GM12892 (cell line): Measurements from ENCODE around the gene KLHDC10.

Experiments
- DNase-seq: peaks from one replicate; pipeline ENCODE4 v3.0.0; 2011; ENCODE audit not compliant: insufficient read length
- FAIRE-seq: peaks from 2 replicates; lab custom pipeline; 2011; peaks lifted over from hg19 to GRCh38; lab: Jason Lieb, UNC
- POLR2A ChIP-seq: IDR thresholded peaks from 2 replicates; pipeline ENCODE4 v1.6.1; 2011; ENCODE audit warnings: low read depth, low read length, control low read depth
- POLR2AphosphoS5 ChIP-seq: IDR thresholded peaks from 2 replicates; pipeline ENCODE4 v1.6.1; 2011; ENCODE audit warnings: low read depth, low read length, control low read depth
- TAF1 ChIP-seq: IDR thresholded peaks from 2 replicates; pipeline ENCODE4 v1.6.1; 2011; ENCODE audit warnings: low read depth, mild to moderate bottlenecking, control low read depth, low read length, borderline replicate concordance

The KLHDC10 gene

GRCh38 chr7:130148561-130148960, 78.2 kb downstream of the KLHDC10 start:
- DNase-seq (no peak), FAIRE-seq (no peak)
- TF ChIP-seq POLR2A (no peak), TAF1 (no peak), POLR2AphosphoS5 (no peak)

GRCh38 chr7:130149281-130150139, 79.2 kb downstream of the KLHDC10 start:
- no peak for TF ChIP-seq POLR2AphosphoS5
- no peak for TF ChIP-seq TAF1
- TF ChIP-seq POLR2A, result no peak
- peak; percentile 67 for FAIRE-seq
- DNase-seq, result no peak

- peak; percentile 27 for FAIRE-seq
- TF ChIP-seq TAF1 (no peak), POLR2AphosphoS5 (no peak), POLR2A (no peak)
- DNase-seq, result no peak
Measured at GRCh38 chr7:130150587-130150986, 80.3 kb downstream of the KLHDC10 start.

- TF ChIP-seq POLR2A (no peak), TAF1 (no peak), POLR2AphosphoS5 (no peak)
- FAIRE-seq (peak; percentile 92), DNase-seq (no peak)
Measured at GRCh38 chr7:130151591-130152492, 81.5 kb downstream of the KLHDC10 start.

- no peak for DNase-seq
- peak; percentile 89 for FAIRE-seq
- TF ChIP-seq POLR2A (no peak), POLR2AphosphoS5 (no peak), TAF1 (no peak)
Measured at GRCh38 chr7:130152493-130153210, 82.3 kb downstream of the KLHDC10 start.

GRCh38 chr7:130153211-130153908, 83.0 kb downstream of the KLHDC10 start:
- DNase-seq (no peak), FAIRE-seq (no peak)
- TF ChIP-seq POLR2A (no peak), TAF1 (no peak), POLR2AphosphoS5 (no peak)

GRCh38 chr7:130154131-130154500, 83.8 kb downstream of the KLHDC10 start:
- FAIRE-seq (no peak), DNase-seq (no peak)
- TF ChIP-seq TAF1, result no peak
- TF ChIP-seq POLR2AphosphoS5, result no peak
- no peak for TF ChIP-seq POLR2A

- DNase-seq (no peak), FAIRE-seq (no peak)
- TF ChIP-seq POLR2AphosphoS5, result no peak
- TF ChIP-seq TAF1, result no peak
- TF ChIP-seq POLR2A, result no peak
Measured at GRCh38 chr7:130154501-130155317, 84.4 kb downstream of the KLHDC10 start.

GRCh38 chr7:130156140-130156539, 85.8 kb downstream of the KLHDC10 start:
- no peak for FAIRE-seq
- DNase-seq, result no peak
- no peak for TF ChIP-seq POLR2A
- no peak for TF ChIP-seq POLR2AphosphoS5
- TF ChIP-seq TAF1, result no peak

- no peak for FAIRE-seq
- DNase-seq, result no peak
- TF ChIP-seq POLR2AphosphoS5 (no peak), POLR2A (no peak)
Measured at GRCh38 chr7:130157700-130158099, 87.4 kb downstream of the KLHDC10 start.
